ENCODE data around the gene NXPH4. TPM values are rescaled to one million over a fixed set of nuclear protein-coding genes. Genes with fewer than 3 reads are reported as not detected.
A peak's percentile ranks its signal among the peaks of the same experiment; 100 is the strongest.

NXPH4 gene
- total RNA-seq, 4 donors from 2014 or later, result not detected

DNA sequence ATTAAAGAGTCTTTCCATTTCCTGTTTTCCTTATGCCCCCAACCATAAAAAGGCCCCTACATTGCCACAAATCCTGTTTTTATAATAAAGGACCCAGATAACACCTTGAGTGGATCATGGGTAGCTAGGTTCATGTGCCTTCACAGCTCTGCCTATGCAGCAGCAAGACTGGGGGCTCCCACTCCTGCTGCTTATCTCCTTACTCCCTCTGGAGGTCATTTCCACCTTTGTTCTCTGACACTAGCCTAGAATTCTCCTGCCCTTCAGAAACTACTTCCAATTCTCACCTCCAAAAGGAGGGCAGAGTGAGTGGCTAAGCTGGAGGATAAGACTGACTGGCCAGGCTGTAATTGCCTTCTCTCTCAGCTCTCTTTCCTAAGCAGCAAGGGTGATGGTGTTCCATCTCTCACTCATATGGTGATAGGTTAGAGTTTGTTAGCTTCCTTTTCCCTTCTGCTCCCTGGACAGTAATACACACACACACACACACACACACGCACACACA, 54.4 kb downstream of the NXPH4 start:
- intact Hi-C loops (cut with DNase I; ENCODE audit: low total_unique reads), result no loop called here
- Histone ChIP-seq H3K27me3 (no peaks in the 10 kb centered on the region), H3K27ac (no peak overlapping the region), H3K9me3 (no peaks in the 10 kb centered on the region), H3K36me3 (peaks cover 0 to 27% of the 10 kb centered on the region in 2 donors), H3K4me1 (peaks cover 9 to 12% of the 10 kb centered on the region in 2 donors), H3K4me3 (no peak overlapping the region)
- TF ChIP-seq, protein P1, sequence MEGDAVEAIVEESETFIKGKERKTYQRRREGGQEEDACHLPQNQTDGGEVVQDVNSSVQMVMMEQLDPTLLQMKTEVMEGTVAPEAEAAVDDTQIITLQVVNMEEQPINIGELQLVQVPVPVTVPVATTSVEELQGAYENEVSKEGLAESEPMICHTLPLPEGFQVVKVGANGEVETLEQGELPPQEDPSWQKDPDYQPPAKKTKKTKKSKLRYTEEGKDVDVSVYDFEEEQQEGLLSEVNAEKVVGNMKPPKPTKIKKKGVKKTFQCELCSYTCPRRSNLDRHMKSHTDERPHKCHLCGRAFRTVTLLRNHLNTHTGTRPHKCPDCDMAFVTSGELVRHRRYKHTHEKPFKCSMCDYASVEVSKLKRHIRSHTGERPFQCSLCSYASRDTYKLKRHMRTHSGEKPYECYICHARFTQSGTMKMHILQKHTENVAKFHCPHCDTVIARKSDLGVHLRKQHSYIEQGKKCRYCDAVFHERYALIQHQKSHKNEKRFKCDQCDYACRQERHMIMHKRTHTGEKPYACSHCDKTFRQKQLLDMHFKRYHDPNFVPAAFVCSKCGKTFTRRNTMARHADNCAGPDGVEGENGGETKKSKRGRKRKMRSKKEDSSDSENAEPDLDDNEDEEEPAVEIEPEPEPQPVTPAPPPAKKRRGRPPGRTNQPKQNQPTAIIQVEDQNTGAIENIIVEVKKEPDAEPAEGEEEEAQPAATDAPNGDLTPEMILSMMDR (IDR thresholded peaks at IDR 0.05 in 4 of 5, conservative IDR thresholded peaks at IDR 0.05 in 1 of 5), result peak in 2 of 5 experiments; percentile 16 to 41
- TF ChIP-seq POLR2A (IDR thresholded peaks at IDR 0.05), result no peak
- in situ Hi-C loops (cut with MboI; ENCODE audit: low sequenced_read_pairs in 4 of 4), result loop anchor here in 1 of 4 donors (25.0 kb wide), 1 partner anchor 166 kb away; the partner anchor contains the start of genes INHBC and R3HDM2
- DNase-seq, result no peak
- ATAC-seq, result no peak

DNA sequence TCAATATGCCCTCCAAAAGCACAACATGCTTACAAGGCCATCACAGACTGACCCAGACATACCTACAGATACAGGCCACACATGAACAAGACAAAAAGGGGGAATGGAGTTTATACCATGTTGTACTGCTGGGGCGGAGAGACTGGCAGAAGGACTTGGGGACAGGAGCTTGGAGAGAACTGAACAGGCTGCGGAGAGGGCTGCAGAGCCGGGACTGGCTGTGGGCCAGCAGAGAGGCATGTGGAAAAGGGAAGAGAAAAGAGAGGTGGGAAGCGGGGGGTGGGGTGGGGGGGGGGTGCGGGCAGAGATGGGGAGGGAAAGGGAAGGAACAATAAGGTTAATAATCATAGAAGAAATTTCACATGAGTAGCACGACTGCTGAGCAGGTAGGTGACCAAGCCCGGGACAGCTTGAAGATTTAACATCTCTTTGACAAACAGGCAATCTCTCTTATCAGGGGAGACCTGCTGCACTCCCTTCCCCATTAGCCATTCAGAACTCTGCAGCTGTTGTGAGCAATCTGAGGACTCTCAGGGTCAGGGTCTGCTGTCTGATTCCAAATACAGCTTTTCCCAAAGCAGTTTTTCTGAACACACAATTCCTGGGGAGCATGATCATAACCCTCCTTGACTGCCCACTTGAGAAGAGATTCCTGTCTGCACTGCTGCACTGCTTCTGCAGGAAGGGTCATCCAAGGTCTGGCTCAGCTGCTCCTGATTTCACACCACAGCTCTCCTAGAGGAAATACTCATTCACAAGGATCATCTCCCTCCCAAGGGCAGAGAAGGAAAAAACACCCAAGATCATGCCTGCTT, 56.0 kb downstream of the NXPH4 start:
- no peak for DNase-seq
- ATAC-seq, result peak; percentile 63 to 95
- Histone ChIP-seq H3K27ac (peak overlapping the region in 2 of 4 donors; percentile 21 to 61), H3K36me3 (peaks cover 0 to 23% of the 10 kb centered on the region in 2 donors), H3K9me3 (no peaks in the 10 kb centered on the region), H3K4me1 (peaks cover 9 to 12% of the 10 kb centered on the region in 2 donors), H3K27me3 (no peaks in the 10 kb centered on the region), H3K4me3 (no peak overlapping the region)
- in situ Hi-C loops (cut with MboI; ENCODE audit: low sequenced_read_pairs in 4 of 4) (loop anchor here in 1 of 4 donors (25.0 kb wide), 1 partner anchor 165 kb away; the partner anchor contains the start of genes INHBC and R3HDM2), intact Hi-C loops (cut with DNase I; ENCODE audit: low total_unique reads) (no loop called here)
- TF ChIP-seq, protein P1 (IDR thresholded peaks at IDR 0.05 in 4 of 5, conservative IDR thresholded peaks at IDR 0.05 in 1 of 5), result no peak
- TF ChIP-seq POLR2A (IDR thresholded peaks at IDR 0.05), result no peak

DNA sequence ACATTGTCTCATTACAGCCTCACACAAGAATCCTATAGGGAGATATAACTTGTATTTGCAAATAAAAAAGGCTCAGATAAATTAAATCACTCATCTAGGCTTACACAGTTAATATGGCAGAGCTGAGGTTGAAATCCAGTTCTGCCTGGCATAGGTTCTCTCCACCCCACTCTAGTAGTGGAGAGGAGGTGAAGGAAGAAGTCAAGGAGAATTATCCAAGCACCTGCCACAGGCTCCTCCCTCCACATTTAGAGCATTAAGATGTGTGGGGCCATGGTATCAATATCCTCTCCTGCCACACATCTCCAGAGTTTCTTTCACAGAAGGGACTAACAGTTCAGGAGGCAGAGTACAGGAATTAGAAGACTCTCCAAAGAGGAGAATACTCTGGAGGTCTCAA, 56.9 kb downstream of the NXPH4 start:
- intact Hi-C loops (cut with DNase I; ENCODE audit: low total_unique reads) (no loop called here), in situ Hi-C loops (cut with MboI; ENCODE audit: low sequenced_read_pairs in 4 of 4) (loop anchor here in 1 of 4 donors (25.0 kb wide), 1 partner anchor 164 kb away; the partner anchor contains the start of genes INHBC and R3HDM2)
- H3K4me3 ChIP-seq, result no peak overlapping the region
- DNase-seq (no peak), ATAC-seq (no peak)
- peaks cover 0 to 16% of the 10 kb centered on the region in 2 donors for H3K36me3 ChIP-seq
- H3K27me3 ChIP-seq, result no peaks in the 10 kb centered on the region
- peak overlapping the region in 2 of 4 donors; percentile 21 to 61 for H3K27ac ChIP-seq
- peaks cover 9 to 12% of the 10 kb centered on the region in 2 donors for H3K4me1 ChIP-seq
- no peak for TF ChIP-seq POLR2A (IDR thresholded peaks at IDR 0.05)
- TF ChIP-seq, protein P1 (IDR thresholded peaks at IDR 0.05 in 4 of 5, conservative IDR thresholded peaks at IDR 0.05 in 1 of 5), result no peak
- no peaks in the 10 kb centered on the region for H3K9me3 ChIP-seq

MicroRNAs within 50 kb of the gene (microRNA counts, 767-probe panel; counts per million panel counts)
- microRNA hsa-miR-1228-3p, result 356 to 448 counts per million in 2 donors

Small RNA genes within 50 kb of the gene (microRNA-seq; reads per million reads assigned to microRNA genes)
- gene MIR1228 (ENCODE audit: borderline replicate concordance in 2 of 2), result 0 reads per million in 2 donors

Other genes with a start within 250 kb of the NXPH4 start
- gene ZBTB39, start 210.2 kb upstream of the NXPH4 start, total RNA-seq, result 1 to 10 TPM; 2.2 to 3.8 (median 2.8) TPM
- gene TAC3, start 200.3 kb upstream of the NXPH4 start, total RNA-seq, result not detected
- 1 to 10 TPM in 1 of 4 donors, under 1 TPM in 1, not detected in 2; 0.56 to 1.2 TPM for gene MYO1A, start 166.7 kb upstream of the NXPH4 start, total RNA-seq
- 1 to 10 TPM; 1.2 to 6.7 (median 1.9) TPM for gene NEMP1, start 138.0 kb upstream of the NXPH4 start, total RNA-seq
- 1 to 10 TPM; 4.8 to 9.5 (median 5.5) TPM for gene NAB2, start 127.7 kb upstream of the NXPH4 start, total RNA-seq
- 10 to 100 TPM; 12.5 to 17.4 (median 14.4) TPM for gene STAT6, start 105.4 kb upstream of the NXPH4 start, total RNA-seq
- 10 to 100 TPM; 26.1 to 53.5 (median 49.8) TPM for gene LRP1, start 88.3 kb upstream of the NXPH4 start, total RNA-seq
- gene LRP1-AS, start 69.2 kb upstream of the NXPH4 start, total RNA-seq, result not detected
- gene SHMT2, start 12.9 kb downstream of the NXPH4 start, total RNA-seq, result 100 to 1,000 TPM in 1 of 4 donors, 10 to 100 TPM in 3; 41.3 to 107 (median 46.4) TPM
- gene STAC3, start 34.4 kb downstream of the NXPH4 start, total RNA-seq, result 1,000 to 10,000 TPM in 2 of 4 donors, 100 to 1,000 TPM in 2; 459 to 1,596 (median 855) TPM
- 10 to 100 TPM; 24.1 to 27.1 (median 25.6) TPM for gene R3HDM2, start 214.2 kb downstream of the NXPH4 start, total RNA-seq
- gene INHBC, start 218.0 kb downstream of the NXPH4 start, total RNA-seq, result under 1 TPM in 2 of 4 donors, not detected in 2; 0.20 to 0.35 TPM
- gene INHBE, start 238.5 kb downstream of the NXPH4 start, total RNA-seq, result 1 to 10 TPM in 2 of 4 donors, not detected in 2; 1.5 to 2.2 TPM
- gene GLI1, start 243.0 kb downstream of the NXPH4 start, total RNA-seq, result 1 to 10 TPM in 1 of 4 donors, not detected in 3; 1.0 TPM

Data from gastrocnemius medialis (tissue), 4 donors.